Stimulated activated naive CD8-positive, alpha-beta T cell treated with anti-CD3 and anti-CD28 coated beads, Interleukin-15, amount 100 ng/mL, for 72 hours (primary cell): Measurements from ENCODE around the gene FGFR2.
A peak's percentile ranks its signal among the peaks of the same experiment; 100 is the strongest.

Source experiments
- ATAC-seq: fragments of 150-1000 bp; cut with Tn5 transposase; 2 replicates; pipeline ENCODE4 v1.10.0; 2021; ENCODE audit warnings: mild to moderate bottlenecking, moderate library complexity
- DNase-seq, 2 donors: peaks; one replicate each; pipeline ENCODE4 v3.0.0; 2021 to 2022
- H3K27ac Mint-ChIP-seq, 2 donors: one replicate each; pipeline ENCODE4 v1.8.0; 2022; ENCODE audit warnings: mild to moderate bottlenecking in 2 of 2, mixed read lengths in 2 of 2, moderate library complexity in 2 of 2
- H3K27me3 Mint-ChIP-seq: one replicate; pipeline ENCODE4 v1.8.0; 2022; ENCODE audit warnings: mixed read lengths
- H3K4me1 Mint-ChIP-seq: one replicate; pipeline ENCODE4 v1.8.0; 2022; ENCODE audit warnings: mild to moderate bottlenecking, mixed read lengths
- H3K4me3 Mint-ChIP-seq, 2 donors: one replicate each; pipeline ENCODE4 v1.8.0; 2022; ENCODE audit warnings: mild to moderate bottlenecking in 2 of 2, mixed read lengths in 2 of 2, moderate library complexity in 1 of 2
- H3K9me3 Mint-ChIP-seq, 2 donors: one replicate each; pipeline ENCODE4 v1.8.0; 2022; ENCODE audit warnings: mixed read lengths in 2 of 2

FGFR2 gene

GRCh38 chr10:121615836-121616235 lies 17.6 kb upstream of the FGFR2 start:
- H3K9me3 Mint-ChIP-seq: peaks cover 5 to 17% of the 10 kb centered on the region in 2 donors
- DNase-seq (no peak), ATAC-seq (no peak)
- no peak overlapping the region for H3K27ac Mint-ChIP-seq
- no peak overlapping the region for H3K4me3 Mint-ChIP-seq
- H3K4me1 Mint-ChIP-seq: no peaks in the 10 kb centered on the region
- peaks cover 12% of the 10 kb centered on the region for H3K27me3 Mint-ChIP-seq

GRCh38 chr10:121615435-121615793 lies 17.2 kb upstream of the FGFR2 start:
- Mint-ChIP-seq H3K9me3 (peaks cover 5 to 17% of the 10 kb centered on the region in 2 donors), H3K4me1 (no peaks in the 10 kb centered on the region), H3K4me3 (no peak overlapping the region), H3K27ac (no peak overlapping the region), H3K27me3 (peaks cover 15% of the 10 kb centered on the region)
- DNase-seq (no peak), ATAC-seq (no peak)

DNA sequence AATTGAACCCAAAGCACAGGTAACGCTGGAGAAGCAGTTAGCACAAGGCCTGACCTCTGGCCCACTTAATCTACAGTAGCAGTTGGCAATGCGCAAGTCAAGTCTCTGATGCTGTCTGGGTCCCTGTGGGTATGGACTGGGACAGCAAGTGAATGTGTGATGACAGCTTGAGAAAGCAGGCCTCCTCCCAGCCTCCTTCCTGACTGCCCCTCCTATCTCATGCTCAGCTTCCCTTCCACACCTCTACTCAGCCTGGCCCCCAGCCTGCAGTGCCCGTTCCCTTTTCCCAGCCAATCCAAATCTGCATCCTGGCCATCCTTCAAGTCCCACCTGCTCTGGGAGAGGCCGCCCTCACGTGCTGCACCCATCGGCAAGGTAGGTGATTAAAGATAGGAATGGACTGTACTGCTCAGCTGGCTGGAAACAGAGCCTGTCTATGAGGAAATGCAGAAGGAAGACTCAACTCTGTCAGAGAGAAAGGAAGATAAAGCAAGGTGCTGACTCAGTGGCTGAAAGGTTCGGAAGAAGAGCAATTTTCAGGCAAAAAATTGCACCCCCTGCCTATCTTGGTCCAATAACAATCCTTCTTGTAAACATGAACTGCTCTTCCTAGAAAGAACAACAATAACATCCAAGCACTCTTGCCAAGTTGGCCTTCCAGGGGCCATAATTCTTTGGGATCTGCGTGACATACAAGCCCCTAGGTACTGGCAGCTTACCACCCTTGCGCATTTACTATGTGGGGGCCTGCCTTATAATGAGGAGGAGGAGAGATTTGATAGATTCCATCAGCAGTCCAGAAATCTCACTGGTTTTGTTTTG lies 16.6 kb upstream of the FGFR2 start:
- ATAC-seq: no peak
- H3K9me3 Mint-ChIP-seq: peaks cover 5 to 16% of the 10 kb centered on the region in 2 donors
- no peak overlapping the region for H3K27ac Mint-ChIP-seq
- peaks cover 21% of the 10 kb centered on the region for H3K27me3 Mint-ChIP-seq
- DNase-seq: no peak
- no peak overlapping the region for H3K4me3 Mint-ChIP-seq
- peaks cover under 1% of the 10 kb centered on the region for H3K4me1 Mint-ChIP-seq

- H3K4me1 Mint-ChIP-seq: peaks cover 6% of the 10 kb centered on the region
- DNase-seq (no peak), ATAC-seq (no peak)
- H3K27me3 Mint-ChIP-seq: peaks cover 30% of the 10 kb centered on the region
- no peak overlapping the region for H3K4me3 Mint-ChIP-seq
- no peak overlapping the region for H3K27ac Mint-ChIP-seq
- peaks cover 0 to 2% of the 10 kb centered on the region in 2 donors for H3K9me3 Mint-ChIP-seq
These were observed 15.2 kb upstream of the FGFR2 start for GRCh38 chr10:121613456-121613855.

DNA sequence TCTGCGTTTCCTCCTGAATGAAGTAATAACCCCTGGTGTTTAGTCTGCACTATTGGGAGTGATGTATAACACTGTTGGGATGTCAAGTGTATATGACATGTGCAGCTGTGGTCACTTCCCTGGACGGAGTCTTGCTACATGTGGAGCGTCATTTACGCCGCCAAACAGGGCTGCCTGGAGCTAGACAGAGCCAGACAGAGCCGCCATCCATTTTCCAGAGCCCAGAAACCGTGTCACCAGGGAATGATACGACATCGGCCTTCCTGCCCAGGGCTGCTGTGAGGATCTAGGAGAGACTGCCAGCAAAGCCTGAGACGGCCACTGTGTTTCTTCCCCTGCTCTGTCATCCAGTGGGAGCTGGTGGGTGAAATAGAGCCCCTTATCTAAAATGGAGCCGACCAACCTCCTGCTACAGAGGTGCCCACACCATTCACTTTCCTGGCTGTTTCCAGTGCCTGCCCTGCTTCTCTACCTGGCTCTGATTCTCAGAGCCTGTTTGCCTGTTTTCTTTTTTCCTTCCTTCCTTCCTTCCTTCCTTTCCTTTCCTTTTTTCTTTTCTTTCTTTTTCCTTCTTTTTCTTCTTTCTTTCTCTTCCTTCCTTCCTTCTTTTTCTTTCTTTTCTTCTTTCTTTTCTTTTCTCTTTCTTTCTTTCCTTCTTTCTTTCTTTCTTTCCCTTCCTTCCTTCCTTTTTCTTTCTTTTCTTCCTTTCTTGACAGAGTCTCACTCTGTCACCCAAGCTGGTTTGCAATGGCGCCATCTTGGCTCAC lies 13.3 kb upstream of the FGFR2 start:
- Mint-ChIP-seq H3K9me3 (no peaks in the 10 kb centered on the region), H3K27me3 (peaks cover 47% of the 10 kb centered on the region), H3K4me3 (no peak overlapping the region), H3K27ac (no peak overlapping the region), H3K4me1 (peaks cover 6% of the 10 kb centered on the region)
- no peak for DNase-seq
- ATAC-seq: no peak

- Mint-ChIP-seq H3K4me1 (peaks cover 6% of the 10 kb centered on the region), H3K27ac (no peak overlapping the region), H3K4me3 (no peak overlapping the region), H3K27me3 (peaks cover 54% of the 10 kb centered on the region), H3K9me3 (no peaks in the 10 kb centered on the region)
- ATAC-seq (no peak), DNase-seq (no peak)
These were observed 12.6 kb upstream of the FGFR2 start for GRCh38 chr10:121610798-121611323.

- no peak overlapping the region for H3K4me3 Mint-ChIP-seq
- no peaks in the 10 kb centered on the region for H3K9me3 Mint-ChIP-seq
- peaks cover 57% of the 10 kb centered on the region for H3K27me3 Mint-ChIP-seq
- no peak overlapping the region for H3K27ac Mint-ChIP-seq
- DNase-seq (no peak), ATAC-seq (no peak)
- H3K4me1 Mint-ChIP-seq: peaks cover 6% of the 10 kb centered on the region
These were observed 11.5 kb upstream of the FGFR2 start for GRCh38 chr10:121609426-121610380.

DNA sequence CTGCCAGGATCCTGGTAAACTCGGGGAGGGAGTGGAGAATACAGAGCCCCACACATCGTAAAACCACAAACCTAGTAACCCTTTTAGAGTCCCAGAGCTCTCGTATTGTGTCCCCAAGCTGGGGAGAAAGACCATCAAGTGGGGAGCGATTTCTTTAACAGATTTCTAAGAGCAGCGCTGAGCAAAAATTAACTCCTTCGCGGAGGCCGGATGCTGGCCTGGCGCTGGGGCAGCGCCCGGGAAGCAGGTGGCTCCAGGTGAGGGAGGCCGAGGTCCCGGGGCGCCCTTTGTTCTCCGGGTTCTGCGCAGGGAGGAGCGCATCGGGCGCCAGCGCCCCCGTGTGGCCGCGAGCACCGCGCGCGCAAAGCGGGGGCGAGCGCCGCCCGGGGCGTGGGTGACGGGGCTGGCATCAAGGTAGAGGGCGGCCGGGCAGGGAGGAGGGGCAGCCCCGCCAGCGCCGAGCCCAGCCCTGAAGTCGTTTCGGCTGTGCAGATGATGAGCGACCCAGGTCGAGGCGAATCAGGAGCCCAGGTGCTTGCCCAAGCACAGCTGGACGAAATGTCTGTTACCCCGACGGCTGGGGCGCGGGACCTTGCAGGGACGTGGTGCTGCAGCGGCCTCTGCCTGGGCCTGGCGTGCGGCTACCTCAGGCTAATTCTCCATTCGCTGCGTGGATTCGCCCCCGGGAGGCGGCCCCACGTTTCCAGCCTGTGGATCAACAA lies 10.4 kb upstream of the FGFR2 start:
- Mint-ChIP-seq H3K27me3 (peaks cover 57% of the 10 kb centered on the region), H3K27ac (no peak overlapping the region), H3K4me1 (peaks cover 6% of the 10 kb centered on the region), H3K4me3 (no peak overlapping the region), H3K9me3 (no peaks in the 10 kb centered on the region)
- ATAC-seq: peak; percentile 70
- DNase-seq: peak; percentile 30 to 31

GRCh38 chr10:121607310-121608055 lies 9.2 kb upstream of the FGFR2 start:
- DNase-seq: no peak

GRCh38 chr10:121605708-121606107 lies 7.5 kb upstream of the FGFR2 start:
- ATAC-seq (no peak), DNase-seq (no peak)
- Mint-ChIP-seq H3K27ac (no peak overlapping the region), H3K4me3 (no peak overlapping the region), H3K9me3 (no peaks in the 10 kb centered on the region), H3K27me3 (peaks cover 56% of the 10 kb centered on the region), H3K4me1 (peaks cover 6% of the 10 kb centered on the region)

More at GRCh38 chr10:121607310-121608055, 9.2 kb upstream of the FGFR2 start:
- Mint-ChIP-seq H3K27ac (no peak overlapping the region), H3K27me3 (peaks cover 57% of the 10 kb centered on the region), H3K4me1 (peaks cover 6% of the 10 kb centered on the region), H3K4me3 (no peak overlapping the region), H3K9me3 (no peaks in the 10 kb centered on the region)
- no peak for ATAC-seq

- Mint-ChIP-seq H3K27me3 (peaks cover 52% of the 10 kb centered on the region), H3K4me3 (no peak overlapping the region), H3K4me1 (peaks cover 7% of the 10 kb centered on the region), H3K9me3 (no peaks in the 10 kb centered on the region), H3K27ac (no peak overlapping the region)
- no peak for DNase-seq
- no peak for ATAC-seq
These were observed 3.2 kb upstream of the FGFR2 start for GRCh38 chr10:121601458-121601857.

- Mint-ChIP-seq H3K9me3 (no peaks in the 10 kb centered on the region), H3K4me1 (peaks cover 8% of the 10 kb centered on the region), H3K27me3 (peaks cover 52% of the 10 kb centered on the region), H3K4me3 (no peak overlapping the region), H3K27ac (no peak overlapping the region)
- ATAC-seq (no peak), DNase-seq (no peak)
These were observed 2.4 kb upstream of the FGFR2 start for GRCh38 chr10:121600611-121601010.

- Mint-ChIP-seq H3K27me3 (peaks cover 58% of the 10 kb centered on the region), H3K27ac (no peak overlapping the region)
These were observed 1.7 kb upstream of the FGFR2 start for GRCh38 chr10:121599947-121600346.

More at GRCh38 chr10:121599947-121600346, 1.7 kb upstream of the FGFR2 start:
- Mint-ChIP-seq H3K9me3 (no peaks in the 10 kb centered on the region), H3K4me1 (peaks cover 8% of the 10 kb centered on the region), H3K4me3 (no peak overlapping the region)
- DNase-seq (no peak), ATAC-seq (no peak)
